Stimulated activated CD8-positive, alpha-beta memory T cell treated with anti-CD3 and anti-CD28 coated beads, Interleukin-4, amount 100 ng/mL, for 4 hours (primary cell): ENCODE data around the gene EEF1A2.

Experiments used
- DNase-seq, 2 donors: peaks; one replicate each; pipeline ENCODE4 v3.0.0-alpha.2; 2020; ENCODE audit warnings: low read depth in 2 of 2, low spot score in 1 of 2

EEF1A2 gene

GRCh38 chr20:63498960-63499337, at the start of gene EEF1A2:
Gene EEF1A2, minus strand, starts transcription at chr20:63499083. Its CDS starts 1,320 bp downstream, at chr20:63497763.
- no peak for DNase-seq

- no peak for DNase-seq
Measured at GRCh38 chr20:63548542-63548941, 49.7 kb upstream of the EEF1A2 start.

- DNase-seq, result no peak
Measured at GRCh38 chr20:63547725-63548480, 49.0 kb upstream of the EEF1A2 start, which contains the start of gene SRMS. Gene SRMS, minus strand, starts transcription at chr20:63547749. Its CDS starts 286 bp downstream, at chr20:63547463.

- no peak for DNase-seq
Measured at GRCh38 chr20:63546956-63547724, 48.3 kb upstream of the EEF1A2 start.

DNA sequence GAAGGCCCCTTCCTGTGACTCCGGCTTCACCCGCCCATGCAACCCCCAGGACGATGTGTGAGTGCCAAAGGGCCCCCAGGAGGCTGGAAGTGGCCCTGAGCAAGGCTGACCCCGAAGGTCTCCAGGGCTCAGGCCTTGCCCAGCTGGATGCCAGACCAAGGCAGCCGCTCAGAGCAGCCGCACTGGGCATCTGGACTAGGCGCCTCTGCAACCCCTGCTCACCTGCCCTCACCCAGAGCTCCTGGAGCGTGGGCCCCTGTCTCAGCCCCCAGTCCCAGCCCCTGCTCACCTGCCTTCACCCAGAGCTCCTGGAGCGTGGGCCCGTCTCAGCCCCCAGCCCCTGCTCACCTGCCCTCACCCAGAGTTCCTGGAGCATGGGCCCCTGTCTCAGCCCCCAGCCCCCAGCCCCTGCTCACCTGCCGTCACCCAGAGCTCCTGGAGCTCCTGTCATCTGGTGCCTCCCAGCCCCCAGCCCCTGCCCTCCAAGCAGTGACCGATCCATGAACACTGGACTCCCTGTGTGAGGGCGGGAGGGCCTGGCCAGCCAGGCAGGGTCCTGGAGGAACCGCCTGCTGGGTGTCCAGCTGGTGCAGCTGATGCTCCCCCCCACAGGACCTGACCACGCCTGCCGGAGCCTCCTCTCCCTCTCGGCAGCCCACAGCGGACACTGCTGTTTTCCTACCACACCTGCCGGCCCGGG, 47.5 kb upstream of the EEF1A2 start:
- no peak for DNase-seq

DNA sequence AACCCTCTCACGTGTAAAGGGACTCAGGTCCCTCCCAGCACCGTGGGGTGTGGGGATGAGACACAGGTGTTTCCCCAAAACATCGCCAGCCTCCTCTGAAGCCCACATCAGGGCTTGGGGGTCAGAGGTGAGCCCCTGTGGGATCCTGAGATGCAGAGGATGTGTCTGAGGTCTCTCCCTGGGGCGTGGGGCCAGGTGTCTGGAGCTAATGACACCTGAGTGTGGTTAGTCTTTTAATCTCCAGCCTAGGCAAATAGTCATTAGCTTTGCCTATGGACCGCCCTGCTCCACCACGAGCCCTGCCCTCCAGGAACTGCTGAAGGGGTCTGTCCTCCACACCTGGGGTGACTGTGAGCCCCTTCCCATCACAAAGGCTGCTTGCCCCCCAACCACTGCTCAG, 46.9 kb upstream of the EEF1A2 start:
- DNase-seq, result no peak

DNA sequence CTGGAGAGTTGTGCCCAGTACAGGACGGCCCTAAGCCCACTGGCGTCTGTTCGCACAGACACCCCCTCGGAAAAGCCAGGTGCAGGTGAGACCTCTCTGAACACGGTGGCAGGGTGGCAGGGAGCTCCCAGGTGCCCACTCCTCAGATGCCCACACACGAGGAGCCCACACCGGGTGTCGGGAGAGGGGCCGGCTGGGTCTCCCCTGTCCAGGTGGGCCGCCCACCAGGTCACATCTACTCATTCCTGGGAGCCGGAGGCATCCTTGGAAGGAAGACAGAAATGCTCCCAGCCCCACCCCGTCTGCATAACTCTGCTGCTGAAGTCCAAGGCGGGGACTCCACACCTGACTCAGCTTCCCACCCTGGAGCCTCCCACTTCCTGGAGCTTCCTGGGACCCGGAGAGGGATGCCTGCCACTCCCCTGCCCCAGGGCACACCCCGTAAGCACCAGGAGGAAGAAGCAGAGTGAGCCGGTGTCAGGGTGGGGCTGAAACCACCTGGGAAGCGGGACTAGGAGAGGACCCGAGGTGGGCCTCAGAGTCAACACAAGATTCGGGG, 46.2 kb upstream of the EEF1A2 start:
- DNase-seq, result no peak

- no peak for DNase-seq
Measured at GRCh38 chr20:63544241-63544957, 45.5 kb upstream of the EEF1A2 start.

DNA sequence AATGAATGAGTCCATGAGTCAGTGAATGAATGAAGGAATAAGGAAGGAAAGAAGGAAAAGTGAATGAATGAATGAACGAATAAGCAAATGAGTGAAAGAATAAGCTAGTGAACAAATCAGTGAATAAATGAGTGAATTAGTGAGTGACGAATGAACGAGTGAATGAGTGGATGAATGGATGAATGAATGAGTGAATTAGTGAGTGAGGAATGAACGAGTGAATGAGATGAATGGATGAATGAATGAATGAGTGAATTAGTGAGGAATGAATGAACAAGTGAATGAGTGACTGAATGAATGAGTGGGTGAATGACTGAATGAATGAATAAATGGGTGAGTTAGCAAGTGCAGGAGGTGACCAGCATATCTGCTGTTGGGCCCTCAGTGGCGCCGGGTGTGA, 44.9 kb upstream of the EEF1A2 start:
- no peak for DNase-seq

DNA sequence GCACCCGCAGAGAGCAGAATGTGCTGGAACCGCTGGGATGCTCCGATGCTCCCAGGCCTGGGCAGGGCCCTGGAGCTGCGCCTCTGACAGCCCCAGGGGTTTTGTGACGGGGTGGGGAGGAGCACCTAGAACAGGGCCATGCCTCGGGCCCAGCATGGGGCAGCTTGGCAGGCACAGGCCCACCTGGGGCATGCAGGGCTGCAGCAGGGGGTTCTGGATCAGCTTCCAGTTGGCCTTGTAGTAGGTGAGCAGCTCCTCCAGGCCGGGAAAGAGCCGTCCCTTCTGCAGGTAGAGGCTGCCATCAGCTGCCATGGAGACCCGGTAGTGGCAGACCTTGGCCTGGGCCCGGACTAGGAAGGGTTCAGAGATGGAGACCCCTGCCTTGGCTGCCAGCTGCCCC, 44.2 kb upstream of the EEF1A2 start:
- no peak for DNase-seq

- DNase-seq, result no peak
Measured at GRCh38 chr20:63542696-63543095, 43.8 kb upstream of the EEF1A2 start.

- no peak for DNase-seq
Measured at GRCh38 chr20:63542031-63542559, 43.2 kb upstream of the EEF1A2 start.

DNA sequence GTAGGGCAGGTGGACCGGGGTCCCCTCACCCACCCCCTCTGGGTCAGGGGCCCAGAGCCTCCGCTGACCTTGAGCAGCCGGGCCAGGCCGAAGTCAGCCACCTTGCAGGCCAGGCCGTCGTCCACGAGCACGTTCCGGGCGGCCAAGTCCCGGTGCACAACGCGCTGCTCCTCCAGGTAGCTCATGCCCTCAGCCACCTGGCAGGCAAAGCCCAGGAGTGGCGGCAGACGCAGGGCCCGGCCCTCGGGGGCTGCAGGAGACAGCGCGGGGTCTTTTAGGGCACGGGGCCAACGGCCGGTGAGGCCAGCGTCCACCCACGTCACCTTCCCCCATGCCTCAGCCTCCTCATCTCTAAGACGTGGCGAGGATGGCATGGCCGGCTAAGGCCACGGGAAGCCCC, 42.5 kb upstream of the EEF1A2 start:
- DNase-seq, result no peak

DNA sequence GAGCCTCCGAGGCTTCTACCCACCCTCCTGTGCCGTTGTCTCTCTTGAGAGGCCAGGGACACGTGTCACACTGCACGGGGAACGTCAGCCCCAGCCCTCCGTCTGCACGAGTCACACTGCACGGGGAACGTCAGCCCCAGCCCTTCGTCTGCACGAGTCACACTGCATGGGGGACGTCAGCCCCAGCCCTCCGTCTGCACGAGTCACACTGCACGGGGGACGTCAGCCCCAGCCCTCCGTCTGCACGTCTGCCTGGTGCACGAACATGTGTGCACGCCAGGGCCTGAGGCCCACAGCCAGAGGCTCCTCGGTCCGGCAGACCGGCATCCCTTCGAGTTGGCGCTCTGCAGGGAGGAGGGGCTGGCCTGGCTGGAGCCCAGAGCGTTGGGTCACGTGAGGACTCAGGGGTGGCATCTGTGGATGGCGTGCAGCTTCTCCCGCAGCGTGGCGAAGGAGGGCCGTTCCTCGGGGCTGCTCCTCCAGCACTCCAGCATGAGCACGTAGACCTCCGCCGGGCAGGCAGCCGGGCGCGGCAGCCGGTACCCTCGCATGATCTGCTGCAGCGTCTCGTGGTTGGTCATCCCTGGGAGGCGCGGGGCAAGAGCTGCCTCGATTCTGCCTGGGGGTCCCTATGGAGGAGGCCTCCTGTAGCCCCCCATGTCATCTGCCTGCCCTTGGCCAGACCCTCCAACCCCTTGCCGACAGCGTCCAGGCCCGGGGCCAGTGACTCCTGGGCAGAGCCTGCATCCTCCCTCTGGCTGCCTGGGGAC, 41.7 kb upstream of the EEF1A2 start:
- no peak for DNase-seq

DNA sequence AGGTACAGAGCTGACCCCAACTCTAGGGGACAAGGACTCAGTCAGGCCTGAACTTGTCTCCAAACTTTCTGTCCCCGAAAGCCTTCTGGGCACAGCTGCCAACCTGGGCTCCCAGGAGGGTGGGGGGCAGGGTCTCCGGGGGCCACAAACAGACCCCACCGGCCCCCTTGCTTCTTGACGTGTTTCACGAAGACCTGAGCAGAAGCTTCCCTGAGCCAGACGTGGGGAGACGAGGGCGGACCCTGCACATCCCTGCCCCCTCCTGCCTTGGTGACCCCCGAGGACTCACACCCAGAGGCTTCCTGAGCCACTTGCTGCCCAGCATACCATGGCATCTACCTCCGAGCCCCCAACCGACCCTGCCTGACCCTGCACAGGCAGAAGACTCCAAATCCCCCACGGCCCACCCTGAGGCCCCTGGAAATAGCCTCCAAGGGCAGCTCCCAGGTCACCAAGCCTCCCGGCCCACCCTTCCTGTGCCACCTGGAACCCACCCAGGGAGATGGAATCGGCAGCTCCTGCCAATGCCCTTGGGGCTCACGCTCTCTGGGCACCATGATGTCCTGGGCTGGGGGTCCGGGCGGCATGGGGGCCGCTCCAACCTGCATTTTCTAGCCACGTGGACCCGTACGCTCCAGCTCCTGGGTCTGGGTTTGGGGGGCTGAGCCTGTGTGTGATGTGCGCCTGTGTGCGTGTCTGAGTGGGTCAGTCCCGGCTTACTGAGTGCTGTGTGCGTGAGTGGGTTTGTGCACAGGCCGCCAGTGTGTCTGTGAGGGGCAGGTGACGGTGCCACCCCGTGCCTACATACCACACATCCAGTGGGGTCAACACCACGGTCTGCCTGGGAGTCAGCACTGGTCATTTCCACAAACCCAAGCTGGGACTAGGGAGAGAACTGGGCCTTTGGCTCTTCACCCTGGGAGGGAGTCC, 40.8 kb upstream of the EEF1A2 start:
- DNase-seq, result no peak

DNA sequence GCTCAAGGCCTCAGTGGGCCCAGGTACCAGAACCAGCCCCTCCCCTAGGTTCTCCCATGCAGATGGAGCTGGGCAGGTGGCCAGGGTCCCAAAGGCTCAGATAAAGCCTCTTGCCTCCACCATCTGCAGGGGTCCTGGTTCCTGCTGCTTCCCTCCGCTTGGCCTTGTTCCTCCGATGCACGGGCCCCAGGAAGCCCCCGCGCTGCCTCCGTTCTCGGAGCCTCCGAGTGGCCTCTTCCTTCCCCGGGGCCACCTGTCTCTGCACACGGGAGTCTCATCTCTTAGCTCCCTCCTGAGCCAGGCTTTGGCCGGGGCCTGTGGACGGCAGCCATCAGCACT, 40.2 kb upstream of the EEF1A2 start:
- no peak for DNase-seq

DNA sequence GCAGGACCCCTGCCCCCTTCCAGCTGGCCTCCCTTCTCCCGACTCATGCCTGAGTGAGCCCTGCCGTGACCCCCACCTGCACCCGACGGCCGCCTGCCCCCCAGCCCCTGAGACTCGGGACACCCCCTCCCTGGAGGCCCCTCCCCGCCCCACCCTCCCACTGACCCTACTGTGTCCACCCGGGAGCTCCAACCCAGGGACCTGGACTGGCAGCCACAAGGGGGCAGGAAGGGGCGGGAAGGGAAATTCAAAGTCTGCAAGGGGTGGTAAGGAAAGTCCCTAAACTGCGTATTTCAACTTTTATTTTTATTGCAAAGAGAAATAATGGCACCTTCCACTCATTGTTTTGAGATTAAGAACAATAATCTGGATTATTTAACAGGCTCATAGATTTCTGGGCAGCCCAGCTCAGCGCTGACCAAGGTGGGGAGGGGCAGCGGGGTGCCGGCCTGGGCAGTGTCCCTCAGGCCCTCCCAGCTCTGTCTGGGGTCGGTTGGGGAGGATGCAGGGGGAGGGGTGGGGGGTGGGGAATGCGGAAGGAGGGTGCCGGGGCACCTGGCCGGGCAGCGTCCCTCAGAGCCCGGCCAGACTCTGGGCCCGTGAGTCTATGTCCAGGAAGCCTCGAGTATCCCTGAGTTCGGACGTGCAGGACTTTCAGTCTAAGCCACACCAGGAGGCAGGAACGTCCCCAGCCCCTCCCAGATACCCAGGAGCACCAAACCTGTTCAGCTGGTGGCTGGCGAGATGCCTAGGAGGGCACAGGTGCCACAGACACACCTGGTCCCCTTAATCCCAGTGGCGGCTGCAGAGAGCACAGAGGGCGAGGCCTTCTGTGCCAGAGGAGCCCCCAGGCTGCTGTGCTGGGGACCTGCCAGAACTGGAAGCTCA, 39.6 kb upstream of the EEF1A2 start:
- DNase-seq, result no peak
